IMR-90 (cell line): ENCODE data around the gene RPS19. TPM values are rescaled to one million over a fixed set of nuclear protein-coding genes. Genes with fewer than 3 reads are reported as not detected.

ENCODE experiments used
- ATAC-seq: fragments of 200-7000 bp; cut with Tn5 transposase; 2 replicates; pipeline ENCODE4 v1.9.1; 2020; ENCODE audit warnings: low read depth, mild to moderate bottlenecking, moderate library complexity
- BruUV-seq: library from RNA; stranded (reverse); fragments of 400-500 nt; replicated peaks from 2 replicates; lab custom pipeline; 2021; lab: Mats Ljungman, UMichigan
- CTCF ChIA-PET: fragments of 300-600 bp; formaldehyde crosslinking; extraction: SDS; loops from one replicate; lab custom pipeline; 2021; ENCODE audit warnings: antibody characterized with exemption; lab: Yijun Ruan, JAX
- POLR2A ChIA-PET: fragments of 300-600 bp; sonication (Branson Sonifier 250); formaldehyde crosslinking; loops from one replicate; lab custom pipeline; 2022; ENCODE audit warnings: antibody characterized with exemption; ENCODE audit not compliant: unreplicated experiment; lab: Charles Lee
- DNase-seq: peaks from one replicate; pipeline ENCODE4 v3.0.0; 2013
- H2AFZ ChIP-seq: replicated peaks from 2 replicates; pipeline ENCODE3; 2013; ENCODE audit warnings: low read length, mild to moderate bottlenecking; ENCODE audit not compliant: poor library complexity
- H2AK5ac ChIP-seq: 2 replicates; pipeline ENCODE4 v1.6.1; 2013; ENCODE audit warnings: low read depth, low read length, inconsistent platforms
- H2AK9ac ChIP-seq: replicated peaks from 2 replicates; pipeline ENCODE3; 2013; ENCODE audit warnings: mild to moderate bottlenecking, low read depth, low read length, moderate library complexity; ENCODE audit not compliant: poor library complexity
- H2BK120ac ChIP-seq: 2 replicates; pipeline ENCODE4 v1.6.1; 2013; ENCODE audit warnings: low read depth, low read length, inconsistent platforms
- H2BK15ac ChIP-seq: 3 replicates; pipeline ENCODE4 v1.6.1; 2013; ENCODE audit warnings: low read depth, low read length, inconsistent platforms
- H2BK20ac ChIP-seq: 2 replicates; pipeline ENCODE4 v1.6.1; 2013; ENCODE audit warnings: low read depth, mild to moderate bottlenecking, inconsistent platforms, low read length, moderate library complexity
- H2BK5ac ChIP-seq: 2 replicates; pipeline ENCODE4 v1.6.1; 2013; ENCODE audit warnings: mild to moderate bottlenecking, low read depth, low read length, inconsistent platforms; ENCODE audit not compliant: poor library complexity, severe bottlenecking
- H3K14ac ChIP-seq: replicated peaks from 2 replicates; pipeline ENCODE4 v1.6.1; 2013; ENCODE audit warnings: low read depth, low read length, inconsistent platforms
- H3K18ac ChIP-seq: 2 replicates; pipeline ENCODE4 v1.6.1; 2013; ENCODE audit warnings: low read depth, low read length, control low read depth
- H3K23ac ChIP-seq: 2 replicates; pipeline ENCODE4 v1.6.1; 2013; ENCODE audit warnings: low read depth, low read length, inconsistent platforms
- H3K27ac ChIP-seq: 2 replicates; pipeline ENCODE4 v1.5.1; 2013; ENCODE audit warnings: mild to moderate bottlenecking, control low read depth, low read length; ENCODE audit not compliant: insufficient read depth
- H3K27me3 ChIP-seq: 2 replicates; pipeline ENCODE4 v1.6.1; 2013; ENCODE audit warnings: low read length; ENCODE audit not compliant: control insufficient read depth, insufficient read depth
- H3K36me3 ChIP-seq: 2 replicates; pipeline ENCODE4 v1.6.1; 2013; ENCODE audit warnings: low read length, mixed read lengths; ENCODE audit not compliant: control insufficient read depth, insufficient read depth
- H3K4ac ChIP-seq: 2 replicates; pipeline ENCODE4 v1.6.1; 2013; ENCODE audit warnings: low read depth, low read length, inconsistent platforms
- H3K4me1 ChIP-seq: 2 replicates; pipeline ENCODE4 v1.6.1; 2013; ENCODE audit warnings: low read length, mixed read lengths; ENCODE audit not compliant: control insufficient read depth, insufficient read depth
- H3K4me2 ChIP-seq: 2 replicates; pipeline ENCODE4 v1.6.1; 2013; ENCODE audit warnings: low read depth, mild to moderate bottlenecking, control low read depth, low read length, moderate library complexity
- H3K4me3 ChIP-seq: 2 replicates; pipeline ENCODE4 v1.5.1; 2013; ENCODE audit warnings: low read depth, mild to moderate bottlenecking, control low read depth, low read length, moderate library complexity; ENCODE audit not compliant: insufficient read depth
- H3K56ac ChIP-seq: 2 replicates; pipeline ENCODE4 v1.6.1; 2013; ENCODE audit warnings: low read length, inconsistent platforms; ENCODE audit not compliant: insufficient read depth; ENCODE audit errors: extremely low read depth
- H3K79me1 ChIP-seq, 2 experiments: 2 replicates each; pipeline ENCODE4 v1.6.1; 2013; ENCODE audit warnings: low read length in 2 of 2, inconsistent platforms in 1 of 2, low read depth in 1 of 2
- H3K9ac ChIP-seq: 2 replicates; pipeline ENCODE4 v1.6.1; 2013; ENCODE audit warnings: low read depth, low read length, control low read depth
- H3K9me1 ChIP-seq: 2 replicates; pipeline ENCODE4 v1.6.1; 2013; ENCODE audit warnings: low read length, inconsistent platforms; ENCODE audit not compliant: insufficient read depth
- H3K9me3 ChIP-seq: 2 replicates; pipeline ENCODE4 v1.6.1; 2013; ENCODE audit warnings: low read length; ENCODE audit not compliant: control insufficient read depth, insufficient read depth
- H4K20me1 ChIP-seq: 2 replicates; pipeline ENCODE4 v1.6.1; 2013; ENCODE audit warnings: low read length, inconsistent platforms; ENCODE audit not compliant: insufficient read depth
- H4K5ac ChIP-seq: 2 replicates; pipeline ENCODE4 v1.6.1; 2013; ENCODE audit warnings: mild to moderate bottlenecking, low read depth, low read length, control low read depth
- H4K8ac ChIP-seq, 2 experiments: 2 replicates each; pipeline ENCODE4 v1.6.1; 2013; ENCODE audit warnings: low read depth in 2 of 2, low read length in 2 of 2, control low read depth in 1 of 2, inconsistent platforms in 1 of 2
- H4K91ac ChIP-seq: 2 replicates; pipeline ENCODE4 v1.6.1; 2013; ENCODE audit warnings: low read depth, low read length, inconsistent platforms; ENCODE audit not compliant: insufficient read depth
- BHLHE40 ChIP-seq: fragments of 150-350 bp; IDR thresholded peaks from 2 replicates; pipeline ENCODE4 v1.6.1; 2016; ENCODE audit warnings: mild to moderate bottlenecking, low read depth, low read length
- CEBPB ChIP-seq: IDR thresholded peaks from 2 replicates; pipeline ENCODE4 v1.6.1; 2012; ENCODE audit warnings: low read depth, low read length, improper control_type of control experiment
- CHD1 ChIP-seq: IDR thresholded peaks from 2 replicates; pipeline ENCODE4 v1.6.1; 2012; ENCODE audit warnings: low read depth, low read length, improper control_type of control experiment
- CTCF ChIP-seq: conservative IDR thresholded peaks from 2 replicates; pipeline ENCODE4 v1.5.1; 2012; ENCODE audit warnings: mild to moderate bottlenecking, low read depth, low read length, improper control_type of control experiment
- FOS ChIP-seq: fragments of 150-350 bp; IDR thresholded peaks from 2 replicates; pipeline ENCODE4 v1.6.1; 2016; ENCODE audit warnings: low read depth, low read length
- MAFK ChIP-seq: IDR thresholded peaks from 2 replicates; pipeline ENCODE4 v1.6.1; 2012; ENCODE audit warnings: low read depth, low read length, improper control_type of control experiment
- MAZ ChIP-seq: IDR thresholded peaks from 2 replicates; pipeline ENCODE4 v1.6.1; 2012; ENCODE audit warnings: low read depth, mild to moderate bottlenecking, low read length, improper control_type of control experiment, moderate library complexity, borderline replicate concordance
- POLR2A ChIP-seq: IDR thresholded peaks from 2 replicates; pipeline ENCODE4 v1.6.1; 2012; ENCODE audit warnings: mild to moderate bottlenecking, low read depth, low read length
- RAD21 ChIP-seq: IDR thresholded peaks from 2 replicates; pipeline ENCODE4 v1.6.1; 2012; ENCODE audit warnings: low read length, improper control_type of control experiment
- RCOR1 ChIP-seq: IDR thresholded peaks from 2 replicates; pipeline ENCODE4 v1.6.1; 2012; ENCODE audit warnings: mild to moderate bottlenecking, low read length, improper control_type of control experiment; ENCODE audit not compliant: insufficient replicate concordance
- RFX5 ChIP-seq: IDR thresholded peaks from 2 replicates; pipeline ENCODE4 v1.8.0; 2012; ENCODE audit warnings: low read depth, mild to moderate bottlenecking, low read length, moderate library complexity
- SMC3 ChIP-seq: fragments of 150-350 bp; IDR thresholded peaks from 2 replicates; pipeline ENCODE4 v1.6.1; 2016; ENCODE audit warnings: low read depth, mild to moderate bottlenecking, antibody characterized with exemption, low read length, moderate library complexity
- WGBS, 2 experiments: methylation state at CpG; one replicate each; pipeline versions ENCODE4 v1.1.5 to v1.1.7; 2013; ENCODE audit warnings: missing lambda C conversion rate in 2 of 2; ENCODE audit not compliant: insufficient read length in 1 of 2; ENCODE audit errors: extremely low coverage in 2 of 2; 5-methylcytosine and 5-hydroxymethylcytosine counted together
- dilution Hi-C: fragments of 300-500 bp; cut with HindIII; formaldehyde crosslinking; loops from one replicate; pipeline ENCODE4 v1.14.3; 2018; ENCODE audit warnings: low sequenced_read_pairs; ENCODE audit not compliant: unreplicated experiment
- in situ Hi-C: fragments of 300-500 bp; cut with MboI; formaldehyde crosslinking; loops from 3 replicates; pipeline ENCODE4 v1.14.3; 2019; ENCODE audit warnings: low sequenced_read_pairs, inconsistent platforms, mixed read lengths
- intact Hi-C: fragments of 100-400 bp; cut with micrococcal nuclease; formaldehyde crosslinking; loops from 2 replicates; pipeline ENCODE4 v1.10.0; 2022
- polyA plus RNA-seq, 3 experiments: library from polyadenylated mRNA; depleted of rRNA; stranded (reverse); fragments of >200 nt; gene quantifications; 2 replicates each; pipeline ENCODE4 v1.2.3, GENCODE V29; 2012; ENCODE audit warnings: low replicate concordance in 1 of 3
- total RNA-seq: library from RNA; depleted of rRNA; stranded (reverse); fragments of >200 nt; gene quantifications from 2 replicates; pipeline ENCODE4 v1.2.3, GENCODE V29; 2012

RPS19 gene
- total and polyA plus RNA-seq, 2 of the 4 experiments (the other 2 are of a cell fraction): 230 to 3,988 TPM

- 68% methylated on average over 4 of the region's 17 CpGs; no CpG with 5 or more reads in 1 of the 2 experiments for WGBS, 2 experiments
- intact Hi-C loops (no loop called here), in situ Hi-C loops (no loop called here), dilution Hi-C loops (no loop called here)
- Histone ChIP-seq H2BK20ac (no peak overlapping the region), H4K5ac (no peak overlapping the region), H3K14ac (no peak overlapping the region), H2AK9ac (no peak overlapping the region), H4K91ac (no peak overlapping the region), H2BK15ac (no peak overlapping the region), H3K4me3 (no peak overlapping the region), H3K23ac (no peak overlapping the region), H3K79me1 (no peaks in the 10 kb centered on the region; a peak in 1 of 4 replicates), H2BK5ac (no peak overlapping the region), H3K4ac (no peak overlapping the region), H4K20me1 (peaks cover 4% of the 10 kb centered on the region; the same call in 1 of the 2 replicates), H3K18ac (no peak overlapping the region), H3K9me3 (no peaks in the 10 kb centered on the region), H3K4me1 (no peaks in the 10 kb centered on the region), H3K9ac (no peak overlapping the region), H2AK5ac (no peak overlapping the region), H2BK120ac (no peak overlapping the region), H3K56ac (no peak overlapping the region), H3K27me3 (peaks cover 15% of the 10 kb centered on the region; the same call in 1 of the 2 replicates), H2AFZ (no peak overlapping the region), H4K8ac (no peak overlapping the region), H3K4me2 (no peak overlapping the region), H3K27ac (no peak overlapping the region), H3K9me1 (peaks cover 3% of the 10 kb centered on the region; the same call in 1 of the 2 replicates), H3K36me3 (no peaks in the 10 kb centered on the region)
- no peak for DNase-seq
- TF ChIP-seq SMC3: no peak
- TF ChIP-seq FOS: no peak
- TF ChIP-seq CHD1: no peak
- TF ChIP-seq RAD21: no peak
- TF ChIP-seq RCOR1: no peak
- TF ChIP-seq RFX5: no peak
- TF ChIP-seq CEBPB: no peak
- no peak for TF ChIP-seq CTCF
- TF ChIP-seq MAFK: no peak
- TF ChIP-seq BHLHE40: no peak
- TF ChIP-seq MAZ: no peak
- TF ChIP-seq POLR2A: no peak
- POLR2A ChIA-PET: no interaction called here
- no peak for ATAC-seq
- CTCF ChIA-PET: no interaction called here
- no TSS peak for BruUV-seq
Measured at GRCh38 chr19:41877916-41878905, 18.2 kb downstream of the RPS19 start.
